SW 1271 (cell line): ENCODE data around the gene DAPK2.

Experiments used
- DNase-seq, 2 experiments: peaks; one replicate each; lab custom pipeline; 2025; lab: John Stamatoyannopoulos, UW

Gene DAPK2

GRCh38 chr15:63869371-63870042 is 176.8 kb downstream of the DAPK2 start:
- no peak for DNase-seq

- no peak for DNase-seq
Observed at GRCh38 chr15:63864186-63864585, 182.1 kb downstream of the DAPK2 start.

- DNase-seq, result no peak
Observed at GRCh38 chr15:63861946-63862517, 184.3 kb downstream of the DAPK2 start.

- no peak for DNase-seq
Observed at GRCh38 chr15:63860555-63860954, 185.7 kb downstream of the DAPK2 start.

GRCh38 chr15:63860155-63860554 is 186.1 kb downstream of the DAPK2 start:
- DNase-seq, result no peak

- DNase-seq, result peak in 1 of 2 experiments; percentile 19
Observed at GRCh38 chr15:63858881-63859280, 187.4 kb downstream of the DAPK2 start.

- DNase-seq, result no peak
Observed at GRCh38 chr15:63858448-63858847, 187.8 kb downstream of the DAPK2 start.

- DNase-seq, result no peak
Observed at GRCh38 chr15:63857461-63857856, 188.8 kb downstream of the DAPK2 start.
